Type B pancreatic cell (in vitro differentiated cells): ENCODE measurements around the gene GPC5. TPM values are rescaled to one million over a fixed set of nuclear protein-coding genes. Genes with fewer than 3 reads are reported as not detected.
"Not testable (repeated sequence)": the region's sequence is repeated elsewhere in the genome, so short reads cannot be mapped to it uniquely, and the experiment has no call there.

Experiments
- DNase-seq: peaks from one replicate; pipeline ENCODE4 v3.0.0; 2021; ENCODE audit warnings: mixed read lengths; ENCODE audit not compliant: unreplicated experiment; ENCODE audit errors: extremely low spot score
- H3K27ac Mint-ChIP-seq: 2 replicates; pipeline ENCODE4 v1.8.0; 2021; ENCODE audit warnings: mild to moderate bottlenecking, mixed read lengths
- H3K27me3 Mint-ChIP-seq: 2 replicates; pipeline ENCODE4 v1.8.0; 2021; ENCODE audit warnings: mixed read lengths
- H3K36me3 Mint-ChIP-seq: 2 replicates; pipeline ENCODE4 v1.8.0; 2021; ENCODE audit warnings: mixed read lengths
- H3K4me1 Mint-ChIP-seq: one replicate; pipeline ENCODE4 v1.8.0; 2021; ENCODE audit warnings: mixed read lengths; ENCODE audit not compliant: unreplicated experiment
- H3K4me3 Mint-ChIP-seq: 2 replicates; pipeline ENCODE4 v1.8.0; 2021; ENCODE audit warnings: mild to moderate bottlenecking, mixed read lengths
- H3K9me3 Mint-ChIP-seq: 2 replicates; pipeline ENCODE4 v1.8.0; 2021; ENCODE audit warnings: mixed read lengths
- total RNA-seq: library from RNA; stranded (reverse); gene quantifications from 2 replicates; pipeline ENCODE4 v1.2.1, GENCODE V29; 2021; ENCODE audit warnings: low replicate concordance
- TF ChIP-seq, protein P1 (sequence below): fragments of 200-600 bp; sonication (generic); conservative IDR thresholded peaks from 2 replicates; pipeline ENCODE4 v1.5.0; 2021; ENCODE audit warnings: antibody characterized with exemption, mild to moderate bottlenecking

GPC5 gene
- total RNA-seq, 1 donor from 2014 or later: 2.8 TPM

DNA sequence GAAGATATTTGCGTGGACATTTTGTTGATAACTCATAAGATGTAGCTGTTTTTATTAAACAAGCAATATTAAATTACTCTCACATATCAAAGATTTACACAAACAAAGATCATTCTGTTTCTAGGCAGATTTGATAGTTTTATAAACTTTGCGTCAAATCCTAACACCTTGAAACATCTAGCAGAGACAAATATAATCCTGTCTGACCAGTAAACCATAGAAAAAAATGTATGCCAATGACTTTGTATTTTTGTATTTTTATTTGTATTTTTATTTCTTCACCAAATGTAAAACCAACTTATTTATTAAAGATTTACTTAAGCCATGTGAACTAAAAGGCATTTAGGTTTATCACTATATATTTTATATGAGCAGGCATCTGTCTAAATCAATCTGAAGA is 494.6 kb downstream of the GPC5 start:
- H3K27ac Mint-ChIP-seq: no peak overlapping the region
- no peaks in the 10 kb centered on the region for H3K4me1 Mint-ChIP-seq
- H3K9me3 Mint-ChIP-seq: peaks cover 8% of the 10 kb centered on the region
- no peaks in the 10 kb centered on the region for H3K36me3 Mint-ChIP-seq
- TF ChIP-seq, protein P1, sequence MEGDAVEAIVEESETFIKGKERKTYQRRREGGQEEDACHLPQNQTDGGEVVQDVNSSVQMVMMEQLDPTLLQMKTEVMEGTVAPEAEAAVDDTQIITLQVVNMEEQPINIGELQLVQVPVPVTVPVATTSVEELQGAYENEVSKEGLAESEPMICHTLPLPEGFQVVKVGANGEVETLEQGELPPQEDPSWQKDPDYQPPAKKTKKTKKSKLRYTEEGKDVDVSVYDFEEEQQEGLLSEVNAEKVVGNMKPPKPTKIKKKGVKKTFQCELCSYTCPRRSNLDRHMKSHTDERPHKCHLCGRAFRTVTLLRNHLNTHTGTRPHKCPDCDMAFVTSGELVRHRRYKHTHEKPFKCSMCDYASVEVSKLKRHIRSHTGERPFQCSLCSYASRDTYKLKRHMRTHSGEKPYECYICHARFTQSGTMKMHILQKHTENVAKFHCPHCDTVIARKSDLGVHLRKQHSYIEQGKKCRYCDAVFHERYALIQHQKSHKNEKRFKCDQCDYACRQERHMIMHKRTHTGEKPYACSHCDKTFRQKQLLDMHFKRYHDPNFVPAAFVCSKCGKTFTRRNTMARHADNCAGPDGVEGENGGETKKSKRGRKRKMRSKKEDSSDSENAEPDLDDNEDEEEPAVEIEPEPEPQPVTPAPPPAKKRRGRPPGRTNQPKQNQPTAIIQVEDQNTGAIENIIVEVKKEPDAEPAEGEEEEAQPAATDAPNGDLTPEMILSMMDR: no peak
- no peak overlapping the region for H3K4me3 Mint-ChIP-seq
- no peak for DNase-seq
- no peaks in the 10 kb centered on the region for H3K27me3 Mint-ChIP-seq

DNA sequence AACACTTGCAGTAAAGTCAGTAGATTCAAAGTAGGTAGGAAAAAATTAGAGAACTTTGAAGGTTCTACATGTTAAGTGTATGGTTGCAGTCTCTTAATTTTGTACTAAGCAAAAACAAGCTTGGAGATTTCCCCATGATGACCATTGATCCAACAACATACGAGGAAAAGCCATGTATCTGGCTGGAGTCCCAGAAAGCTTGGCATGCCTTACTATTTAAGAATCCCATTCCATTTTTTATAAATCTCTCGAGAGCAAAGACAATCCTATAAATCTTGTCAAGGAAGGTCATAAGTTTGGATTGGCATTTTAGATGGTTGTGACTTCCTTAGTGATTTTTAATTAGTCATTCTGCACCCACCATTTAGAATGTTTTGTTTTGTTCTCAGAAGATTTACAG is 495.9 kb downstream of the GPC5 start:
- DNase-seq: no peak
- Mint-ChIP-seq H3K27ac (no peak overlapping the region), H3K4me1 (no peaks in the 10 kb centered on the region), H3K27me3 (no peaks in the 10 kb centered on the region), H3K36me3 (no peaks in the 10 kb centered on the region), H3K4me3 (no peak overlapping the region), H3K9me3 (peaks cover 8% of the 10 kb centered on the region)
- TF ChIP-seq, protein P1: no peak

DNA sequence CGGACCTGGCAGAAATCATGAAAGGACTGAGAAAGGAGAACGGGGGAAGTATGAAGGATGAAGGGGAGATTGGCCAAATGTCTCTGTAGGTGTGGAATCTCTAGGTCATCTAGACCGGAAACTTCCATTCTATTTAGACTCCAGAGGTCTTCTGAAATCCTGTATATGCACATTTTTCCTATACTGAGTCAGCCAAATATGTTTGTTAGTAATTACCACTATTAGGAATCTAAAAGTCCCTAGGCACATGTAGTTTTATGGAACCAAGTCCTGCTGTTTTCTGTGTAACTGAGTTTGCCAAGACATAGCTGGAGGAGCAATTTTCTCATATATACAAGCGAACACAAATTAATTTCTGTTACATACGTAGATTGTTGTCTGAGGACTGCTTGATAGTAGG is 498.1 kb downstream of the GPC5 start:
- DNase-seq: no peak
- no peak overlapping the region for H3K4me3 Mint-ChIP-seq
- no peaks in the 10 kb centered on the region for H3K36me3 Mint-ChIP-seq
- H3K4me1 Mint-ChIP-seq: no peaks in the 10 kb centered on the region
- H3K9me3 Mint-ChIP-seq: peaks cover 8% of the 10 kb centered on the region
- no peak overlapping the region for H3K27ac Mint-ChIP-seq
- TF ChIP-seq, protein P1: no peak
- no peaks in the 10 kb centered on the region for H3K27me3 Mint-ChIP-seq

DNA sequence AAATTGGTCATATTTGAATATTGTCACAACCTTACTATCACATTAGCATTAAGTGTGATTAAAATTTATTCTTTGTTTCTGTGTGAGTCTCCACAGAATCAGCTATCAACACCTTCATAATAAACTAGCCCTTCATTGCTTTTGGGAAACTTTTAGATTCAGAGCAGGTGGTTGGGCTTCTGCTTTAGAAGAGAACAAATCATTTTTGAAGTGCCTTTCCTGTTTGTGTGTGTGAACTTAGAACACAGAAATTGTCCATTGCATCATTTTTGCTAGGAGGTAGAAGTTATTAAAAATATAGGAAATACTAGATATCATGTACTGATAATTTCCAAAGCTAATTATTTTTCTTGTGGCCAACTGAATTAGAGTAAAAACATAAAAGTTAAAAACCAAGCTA is 500.6 kb downstream of the GPC5 start:
- not testable (repeated sequence) for H3K4me3 Mint-ChIP-seq, H3K27me3 Mint-ChIP-seq

DNA sequence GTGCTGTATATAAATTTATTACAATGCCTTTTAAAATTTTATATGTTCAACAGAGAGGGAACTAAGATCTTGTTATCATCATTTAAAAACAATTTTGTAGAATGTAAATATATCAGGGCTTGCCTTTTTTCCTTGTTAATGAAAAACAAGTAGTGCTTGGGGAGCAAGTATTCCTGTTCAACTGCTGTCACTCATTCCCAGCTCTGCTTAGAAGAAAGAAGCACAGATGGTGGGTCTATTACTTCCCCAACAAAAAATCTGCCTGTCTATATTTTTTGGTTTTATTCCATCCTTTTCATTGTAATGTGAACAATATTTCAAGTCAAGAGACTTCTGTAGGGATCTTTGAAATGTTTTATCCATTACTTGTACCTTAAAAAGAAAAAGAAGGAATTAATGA is 503.9 kb downstream of the GPC5 start:
- H3K36me3 Mint-ChIP-seq: no peaks in the 10 kb centered on the region
- no peaks in the 10 kb centered on the region for H3K4me1 Mint-ChIP-seq
- no peak for DNase-seq
- H3K9me3 Mint-ChIP-seq: no peaks in the 10 kb centered on the region
- no peaks in the 10 kb centered on the region for H3K27me3 Mint-ChIP-seq
- H3K27ac Mint-ChIP-seq: no peak overlapping the region
- TF ChIP-seq, protein P1: no peak
- H3K4me3 Mint-ChIP-seq: no peak overlapping the region

More for the DNA sequence above, 500.6 kb downstream of the GPC5 start:
- DNase-seq, H3K4me1 Mint-ChIP-seq, H3K27ac Mint-ChIP-seq, H3K36me3 Mint-ChIP-seq, H3K9me3 Mint-ChIP-seq: not testable (repeated sequence)

DNA sequence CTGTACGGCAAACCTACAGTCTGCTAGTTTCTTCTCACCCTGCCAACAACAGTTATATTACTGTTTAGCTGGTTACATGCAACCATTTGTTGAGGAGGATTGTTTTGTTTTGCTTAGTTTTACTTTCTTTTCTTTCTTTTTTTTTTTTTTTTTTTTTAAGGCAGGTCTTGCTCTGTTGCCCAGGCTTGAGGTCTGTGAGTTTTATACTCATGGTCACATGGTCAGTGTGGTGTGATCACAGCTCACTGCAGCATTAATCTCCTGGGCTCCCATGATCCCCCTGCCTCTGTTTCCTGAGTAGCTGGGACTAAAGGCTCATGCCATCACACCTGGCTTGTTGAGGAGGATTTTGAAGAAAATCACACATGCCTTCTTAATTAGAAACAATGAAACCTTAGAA is 505.6 kb downstream of the GPC5 start:
- H3K27ac Mint-ChIP-seq: no peak overlapping the region
- DNase-seq: no peak
- TF ChIP-seq, protein P1: no peak
- H3K4me3 Mint-ChIP-seq: no peak overlapping the region
- H3K36me3 Mint-ChIP-seq: no peaks in the 10 kb centered on the region
- no peaks in the 10 kb centered on the region for H3K9me3 Mint-ChIP-seq
- H3K27me3 Mint-ChIP-seq: no peaks in the 10 kb centered on the region
- H3K4me1 Mint-ChIP-seq: no peaks in the 10 kb centered on the region
